ENCODE results near the gene DEDD. TPM values are rescaled to one million over a fixed set of nuclear protein-coding genes. Genes with fewer than 3 reads are reported as not detected.

The DEDD gene
- total RNA-seq, 1 experiment from 2014 or later: 39.2 TPM

DNA sequence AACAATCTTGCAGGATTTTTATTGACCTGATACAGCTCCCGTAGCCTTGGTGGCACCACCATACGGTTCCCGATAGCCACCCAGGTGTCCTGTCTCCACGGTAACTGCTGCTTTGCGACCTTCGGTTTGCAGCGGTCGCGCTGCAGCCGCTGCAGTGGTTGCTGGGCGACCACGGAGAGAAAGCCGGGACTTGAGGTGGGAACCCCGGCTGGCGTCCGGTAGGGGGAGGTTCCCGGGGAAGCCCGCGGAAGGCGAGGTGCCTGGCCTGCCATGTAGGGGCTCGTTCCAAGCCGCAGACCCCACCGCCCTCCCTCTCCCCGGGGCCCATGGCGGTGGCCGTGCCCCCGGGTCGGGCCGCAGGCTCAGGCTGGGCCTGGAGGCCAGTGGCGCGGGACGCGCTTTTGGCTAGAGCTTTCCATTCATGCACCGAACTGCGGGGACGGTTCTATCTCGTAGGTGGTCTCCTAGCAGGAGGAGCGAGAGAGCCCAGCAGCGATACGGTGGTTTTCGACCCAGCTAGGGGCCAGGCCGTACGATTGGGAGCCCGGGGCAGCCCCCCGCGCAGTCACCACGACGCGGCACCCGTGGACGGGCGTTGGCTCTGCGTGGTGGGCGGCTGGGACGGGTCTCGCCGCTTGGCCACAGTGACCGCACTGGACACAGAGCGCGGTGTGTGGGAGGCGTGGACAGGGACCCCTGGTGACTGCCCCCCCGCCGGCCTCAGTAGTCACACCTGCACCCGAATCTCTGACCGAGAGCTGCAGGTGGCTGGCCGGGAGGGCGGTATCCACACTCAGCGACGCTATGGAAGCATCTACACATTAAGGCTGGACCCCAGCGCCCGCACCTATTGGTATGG, 34.0 kb downstream of the DEDD start, which contains the start of gene KLHDC9 (continued):
- no peak for TF ChIP-seq AFF4 (CRISPR knock-in tag; IDR thresholded peaks at IDR 0.05; ENCODE audit: borderline replicate concordance)
- TF ChIP-seq, protein P1, sequence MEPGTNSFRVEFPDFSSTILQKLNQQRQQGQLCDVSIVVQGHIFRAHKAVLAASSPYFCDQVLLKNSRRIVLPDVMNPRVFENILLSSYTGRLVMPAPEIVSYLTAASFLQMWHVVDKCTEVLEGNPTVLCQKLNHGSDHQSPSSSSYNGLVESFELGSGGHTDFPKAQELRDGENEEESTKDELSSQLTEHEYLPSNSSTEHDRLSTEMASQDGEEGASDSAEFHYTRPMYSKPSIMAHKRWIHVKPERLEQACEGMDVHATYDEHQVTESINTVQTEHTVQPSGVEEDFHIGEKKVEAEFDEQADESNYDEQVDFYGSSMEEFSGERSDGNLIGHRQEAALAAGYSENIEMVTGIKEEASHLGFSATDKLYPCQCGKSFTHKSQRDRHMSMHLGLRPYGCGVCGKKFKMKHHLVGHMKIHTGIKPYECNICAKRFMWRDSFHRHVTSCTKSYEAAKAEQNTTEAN (CRISPR knock-in tag; IDR thresholded peaks at IDR 0.05): no peak
- no peak for TF ChIP-seq GABPB1 (CRISPR knock-in tag; IDR thresholded peaks at IDR 0.05)
- TF ChIP-seq RORB (CRISPR knock-in tag; IDR thresholded peaks at IDR 0.05): no peak
- TF ChIP-seq, protein P2, sequence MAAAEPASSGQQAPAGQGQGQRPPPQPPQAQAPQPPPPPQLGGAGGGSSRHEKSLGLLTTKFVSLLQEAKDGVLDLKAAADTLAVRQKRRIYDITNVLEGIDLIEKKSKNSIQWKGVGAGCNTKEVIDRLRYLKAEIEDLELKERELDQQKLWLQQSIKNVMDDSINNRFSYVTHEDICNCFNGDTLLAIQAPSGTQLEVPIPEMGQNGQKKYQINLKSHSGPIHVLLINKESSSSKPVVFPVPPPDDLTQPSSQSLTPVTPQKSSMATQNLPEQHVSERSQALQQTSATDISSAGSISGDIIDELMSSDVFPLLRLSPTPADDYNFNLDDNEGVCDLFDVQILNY (CRISPR knock-in tag; IDR thresholded peaks at IDR 0.05): no peak; the same call in 1 of the 2 replicates
- TF ChIP-seq OVOL2 (CRISPR knock-in tag; IDR thresholded peaks at IDR 0.05; ENCODE audit: borderline replicate concordance): no peak
- TF ChIP-seq TCF7 (CRISPR knock-in tag; IDR thresholded peaks at IDR 0.05; ENCODE audit: low read depth): no peak
- peak; percentile 40; the same call in 1 of the 2 replicates for TF ChIP-seq CBFB (CRISPR knock-in tag; IDR thresholded peaks at IDR 0.05; ENCODE audit: low read depth)
- no peak for TF ChIP-seq FOXK1 (CRISPR knock-in tag; IDR thresholded peaks at IDR 0.05)
- TF ChIP-seq USF1 (CRISPR knock-in tag; IDR thresholded peaks at IDR 0.05): peak; percentile 39; the same call in 1 of the 2 replicates
- no peak for TF ChIP-seq SOX15 (CRISPR knock-in tag; IDR thresholded peaks at IDR 0.05)
- TF ChIP-seq ZNF425 (CRISPR knock-in tag; conservative IDR thresholded peaks at IDR 0.05): no peak
- 0 out of 2 replicates have a peak, but pooled peaks have one; percentile 23 for TF ChIP-seq FOXP4 (CRISPR knock-in tag; IDR thresholded peaks at IDR 0.05)
- no peak for TF ChIP-seq ZNF138 (CRISPR knock-in tag; conservative IDR thresholded peaks at IDR 0.05)
- TF ChIP-seq NFE2L1 (CRISPR knock-in tag; IDR thresholded peaks at IDR 0.05): no peak
- no peak for TF ChIP-seq ZNF671 (CRISPR knock-in tag; IDR thresholded peaks at IDR 0.05)
- no peak; the same call in 1 of the 2 replicates for TF ChIP-seq ELF4 (CRISPR knock-in tag; IDR thresholded peaks at IDR 0.05; ENCODE audit: low read depth)
- TF ChIP-seq SMAD4 (CRISPR knock-in tag; IDR thresholded peaks at IDR 0.05): no peak
- TF ChIP-seq FOXJ3 (CRISPR knock-in tag; IDR thresholded peaks at IDR 0.05; ENCODE audit: borderline replicate concordance): no peak
- no peak for TF ChIP-seq ZNF232 (CRISPR knock-in tag; IDR thresholded peaks at IDR 0.05)
- TF ChIP-seq ZNF317 (CRISPR knock-in tag; IDR thresholded peaks at IDR 0.05; ENCODE audit: borderline replicate concordance, low read depth): no peak
- TF ChIP-seq ZNF396 (CRISPR knock-in tag; IDR thresholded peaks at IDR 0.05; ENCODE audit: borderline replicate concordance): no peak
- TF ChIP-seq, protein P3, sequence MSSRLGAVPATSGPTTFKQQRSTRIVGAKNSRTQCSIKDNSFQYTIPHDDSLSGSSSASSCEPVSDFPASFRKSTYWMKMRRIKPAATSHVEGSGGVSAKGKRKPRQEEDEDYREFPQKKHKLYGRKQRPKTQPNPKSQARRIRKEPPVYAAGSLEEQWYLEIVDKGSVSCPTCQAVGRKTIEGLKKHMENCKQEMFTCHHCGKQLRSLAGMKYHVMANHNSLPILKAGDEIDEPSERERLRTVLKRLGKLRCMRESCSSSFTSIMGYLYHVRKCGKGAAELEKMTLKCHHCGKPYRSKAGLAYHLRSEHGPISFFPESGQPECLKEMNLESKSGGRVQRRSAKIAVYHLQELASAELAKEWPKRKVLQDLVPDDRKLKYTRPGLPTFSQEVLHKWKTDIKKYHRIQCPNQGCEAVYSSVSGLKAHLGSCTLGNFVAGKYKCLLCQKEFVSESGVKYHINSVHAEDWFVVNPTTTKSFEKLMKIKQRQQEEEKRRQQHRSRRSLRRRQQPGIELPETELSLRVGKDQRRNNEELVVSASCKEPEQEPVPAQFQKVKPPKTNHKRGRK (CRISPR knock-in tag; IDR thresholded peaks at IDR 0.05; ENCODE audit: borderline replicate concordance): no peak
- TF ChIP-seq SMAD3 (CRISPR knock-in tag; IDR thresholded peaks at IDR 0.05; ENCODE audit: borderline replicate concordance): no peak
- TF ChIP-seq ETV6 (CRISPR knock-in tag; IDR thresholded peaks at IDR 0.05): 0 out of 2 replicates have a peak, but pooled peaks have one; percentile 53
- TF ChIP-seq NR1H2 (CRISPR knock-in tag; IDR thresholded peaks at IDR 0.05): no peak
- no peak for TF ChIP-seq ZNF219 (CRISPR knock-in tag; IDR thresholded peaks at IDR 0.05; ENCODE audit: borderline replicate concordance)

Measured in WTC11 (cell line).